GM19328 (cell line): ENCODE measurements around the gene KCNIP3.
"Not testable (repeated sequence)": the region's sequence is repeated elsewhere in the genome, so short reads cannot be mapped to it uniquely, and the experiment has no call there.

ENCODE experiments used
- ATAC-seq: cut with Tn5 transposase; IDR thresholded peaks from one replicate; pipeline ENCODE4 v1.9.1; 2021; ENCODE audit warnings: mild to moderate bottlenecking, moderate library complexity; ENCODE audit not compliant: unreplicated experiment

KCNIP3 gene

GRCh38 chr2:95346738-95347671, 49.9 kb downstream of the KCNIP3 start:
- no peak for ATAC-seq

- ATAC-seq, result no peak
These were observed 50.8 kb downstream of the KCNIP3 start for GRCh38 chr2:95347681-95348608.

DNA sequence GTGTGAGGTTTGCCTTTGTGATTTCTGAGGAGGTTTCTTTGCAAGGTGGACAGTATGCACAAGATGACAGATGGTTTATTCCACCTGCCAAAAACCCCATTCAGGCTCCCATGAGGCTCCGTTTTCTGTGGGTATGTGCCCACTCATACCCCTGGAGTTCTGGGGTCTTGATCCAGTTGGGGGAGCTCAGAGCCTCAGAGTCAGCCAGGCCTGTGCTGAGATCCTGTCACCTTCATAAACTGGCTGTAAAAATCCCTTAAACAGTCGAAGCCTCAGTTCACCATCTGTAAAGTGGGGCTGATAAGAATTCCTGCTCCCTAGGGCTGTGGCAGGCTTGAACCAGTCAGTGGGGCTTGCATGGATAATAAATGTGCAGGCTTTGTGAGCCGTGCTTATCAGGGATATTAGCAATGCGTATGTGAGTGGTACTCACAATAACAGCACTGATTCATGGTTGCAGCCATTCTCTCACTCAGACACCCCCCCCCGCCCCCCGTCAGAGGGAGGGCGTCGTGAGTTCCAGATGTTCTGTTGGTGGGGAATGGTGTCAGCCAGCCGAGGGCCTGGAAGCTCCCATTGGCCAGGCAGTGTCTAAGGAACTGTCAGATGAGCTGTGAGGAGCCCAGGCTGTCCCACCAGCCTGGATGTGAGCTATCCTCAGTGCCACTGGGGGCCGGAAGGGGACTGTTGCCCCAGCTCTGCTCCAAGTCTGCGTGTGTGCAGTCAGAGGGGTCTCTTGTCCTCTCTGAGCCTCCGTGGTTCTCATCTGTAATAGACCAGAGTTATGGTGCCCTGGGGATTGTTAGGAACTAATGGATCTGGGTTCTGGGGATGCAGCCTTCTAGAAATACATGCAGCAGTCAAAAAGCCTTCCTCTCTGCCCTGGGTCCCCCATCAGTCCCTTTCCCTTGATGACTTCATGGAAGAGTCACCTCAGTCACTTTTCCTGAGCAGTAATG, 51.7 kb downstream of the KCNIP3 start:
- no peak for ATAC-seq

GRCh38 chr2:95349568-95350322, 52.6 kb downstream of the KCNIP3 start:
- no peak for ATAC-seq

GRCh38 chr2:95350368-95350767, 53.2 kb downstream of the KCNIP3 start:
- ATAC-seq, result no peak

DNA sequence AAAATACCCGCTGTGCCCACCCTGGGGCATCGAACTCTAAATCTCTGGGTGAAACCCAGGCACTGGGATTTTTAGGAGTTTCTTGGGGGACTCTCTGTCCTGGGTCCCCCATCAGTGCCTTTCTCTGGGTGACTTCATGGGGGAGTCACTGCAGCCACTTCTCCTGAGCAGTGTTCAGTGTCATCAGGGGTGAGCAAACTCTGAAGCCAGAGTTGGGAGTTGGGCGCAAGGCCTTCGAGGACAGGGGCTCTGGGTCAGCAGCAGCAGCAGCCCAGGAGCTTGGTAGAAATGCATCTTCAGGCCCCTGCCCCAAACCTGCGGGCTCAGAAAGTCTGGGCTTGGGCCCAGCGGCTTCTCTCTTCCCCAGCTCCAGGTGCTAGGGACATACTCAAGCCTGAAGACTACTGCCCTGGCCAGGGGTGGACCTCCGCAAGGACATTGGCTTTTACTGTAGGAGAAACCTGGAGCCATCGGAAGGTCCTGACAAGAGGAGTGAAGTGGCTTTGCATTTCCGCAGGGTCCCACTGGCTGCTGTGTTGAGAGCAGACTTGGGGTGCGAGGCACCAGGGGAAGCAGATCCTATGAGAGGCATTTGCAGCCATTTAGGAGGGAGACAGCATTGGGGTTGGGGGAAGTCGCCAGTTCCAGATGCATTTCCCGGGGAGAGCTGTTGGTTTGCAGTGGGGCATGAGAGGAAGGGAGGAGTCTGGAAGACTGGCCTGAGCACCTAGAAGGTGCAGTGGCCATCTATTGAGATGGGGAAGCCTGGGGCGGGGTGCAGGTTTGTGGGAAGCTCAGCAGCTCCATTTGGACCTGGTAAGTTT, 53.8 kb downstream of the KCNIP3 start:
- ATAC-seq, result no peak

DNA sequence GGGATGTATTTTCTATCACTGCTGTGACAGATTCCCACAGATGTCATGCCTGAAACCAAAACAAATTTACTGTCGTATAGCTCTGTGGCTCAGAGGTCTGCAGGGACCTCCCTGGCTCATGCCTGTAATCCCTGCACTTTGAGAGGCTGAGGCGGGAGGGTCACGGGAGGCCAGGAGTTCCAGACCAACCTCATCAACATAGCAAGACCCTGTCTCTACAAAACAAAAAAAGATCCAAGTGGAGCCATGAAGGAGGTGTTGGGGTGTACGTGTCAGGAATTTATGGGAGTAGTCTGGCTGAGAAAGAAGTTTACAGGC, 54.4 kb downstream of the KCNIP3 start:
- ATAC-seq, result no peak

- ATAC-seq, result no peak
These were observed 55.3 kb downstream of the KCNIP3 start for GRCh38 chr2:95352310-95353054.

DNA sequence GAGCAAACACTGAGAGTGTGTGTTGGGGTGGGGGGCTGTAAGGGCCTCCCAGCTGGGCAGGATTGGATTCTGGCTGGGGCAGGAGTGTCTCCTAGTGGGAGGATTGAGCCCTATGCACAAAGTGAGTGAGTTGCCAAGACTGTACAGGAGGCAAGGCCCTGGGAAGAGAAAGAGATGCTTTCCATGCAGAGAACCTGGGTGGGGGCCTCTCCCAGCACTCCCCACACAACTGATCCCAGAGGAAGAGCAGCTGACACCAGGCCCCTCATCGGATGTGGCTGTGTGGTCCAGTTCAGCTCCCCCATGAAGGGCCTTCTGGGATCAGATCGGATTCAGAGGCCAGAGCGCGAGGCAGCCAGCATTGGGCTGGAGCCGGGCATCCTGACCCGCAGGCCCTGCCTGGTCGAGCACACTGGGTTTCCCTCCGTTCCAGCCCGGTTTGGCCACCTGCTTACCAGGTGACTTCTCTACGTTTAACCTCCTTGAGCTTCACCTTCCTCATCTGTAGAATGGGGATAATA, 56.0 kb downstream of the KCNIP3 start:
- no peak for ATAC-seq

- ATAC-seq, result no peak
These were observed 56.7 kb downstream of the KCNIP3 start for GRCh38 chr2:95353613-95354468.

DNA sequence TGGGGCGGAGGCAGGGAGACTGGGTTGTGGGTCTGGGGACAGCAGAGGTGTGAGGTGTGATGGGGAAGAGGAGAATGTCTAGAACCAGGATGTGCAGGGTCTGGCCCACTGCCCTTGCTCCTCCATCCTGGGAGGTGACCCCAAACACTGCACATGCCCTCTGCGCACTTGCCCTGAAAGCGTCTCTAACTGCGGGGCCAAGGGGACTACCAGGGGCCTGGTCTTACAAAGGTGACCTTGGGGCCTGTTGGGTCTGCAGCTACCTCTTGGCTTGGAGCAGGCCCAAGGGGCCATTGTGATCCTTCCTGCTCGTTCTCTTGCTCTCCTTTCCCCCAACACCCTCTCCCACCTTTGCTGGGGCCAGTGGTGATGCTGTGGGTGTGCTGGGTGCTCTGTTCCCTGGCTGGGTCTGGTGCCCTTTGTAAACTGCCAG, 57.3 kb downstream of the KCNIP3 start:
- ATAC-seq, result no peak

DNA sequence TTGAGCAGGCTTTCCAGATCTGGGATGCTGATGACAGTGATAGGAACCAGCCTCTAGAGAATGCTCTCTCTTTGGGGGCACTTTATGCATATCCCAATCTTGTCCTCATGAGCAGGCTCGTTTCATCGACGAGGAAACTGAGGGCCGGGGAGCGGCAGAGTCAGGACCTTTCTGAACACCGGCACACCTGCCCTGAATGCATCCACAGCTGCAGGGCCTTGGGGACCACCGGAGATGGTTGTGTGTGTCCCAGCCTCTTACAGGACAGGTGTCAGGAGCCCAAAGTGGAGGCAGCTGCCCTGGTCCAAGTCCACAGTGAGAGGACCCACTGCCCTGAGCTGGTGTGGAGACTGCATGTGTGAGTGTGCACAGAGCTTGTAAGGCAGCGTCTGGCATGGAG, 57.8 kb downstream of the KCNIP3 start:
- ATAC-seq, result no peak

- ATAC-seq, result not testable (repeated sequence)
These were observed 58.3 kb downstream of the KCNIP3 start for GRCh38 chr2:95355486-95355885.

- no peak for ATAC-seq
These were observed 59.9 kb downstream of the KCNIP3 start for GRCh38 chr2:95356821-95357700.

- no peak for ATAC-seq
These were observed 60.7 kb downstream of the KCNIP3 start for GRCh38 chr2:95357717-95358280.

- ATAC-seq, result no peak
These were observed 61.9 kb downstream of the KCNIP3 start for GRCh38 chr2:95359031-95359430.
